ENCODE data around the gene GPATCH3.
"Not testable (repeated sequence)": the region's sequence is repeated elsewhere in the genome, so short reads cannot be mapped to it uniquely, and the experiment has no call there.

The GPATCH3 gene

GRCh38 chr1:26911399-26912146 is 11.3 kb upstream of the GPATCH3 start:
- no peak for DNase-seq

- DNase-seq, result no peak
Observed at GRCh38 chr1:26910343-26911160, 10.3 kb upstream of the GPATCH3 start.

- DNase-seq, result no peak
Observed at GRCh38 chr1:26909951-26910342, 9.7 kb upstream of the GPATCH3 start.

DNA sequence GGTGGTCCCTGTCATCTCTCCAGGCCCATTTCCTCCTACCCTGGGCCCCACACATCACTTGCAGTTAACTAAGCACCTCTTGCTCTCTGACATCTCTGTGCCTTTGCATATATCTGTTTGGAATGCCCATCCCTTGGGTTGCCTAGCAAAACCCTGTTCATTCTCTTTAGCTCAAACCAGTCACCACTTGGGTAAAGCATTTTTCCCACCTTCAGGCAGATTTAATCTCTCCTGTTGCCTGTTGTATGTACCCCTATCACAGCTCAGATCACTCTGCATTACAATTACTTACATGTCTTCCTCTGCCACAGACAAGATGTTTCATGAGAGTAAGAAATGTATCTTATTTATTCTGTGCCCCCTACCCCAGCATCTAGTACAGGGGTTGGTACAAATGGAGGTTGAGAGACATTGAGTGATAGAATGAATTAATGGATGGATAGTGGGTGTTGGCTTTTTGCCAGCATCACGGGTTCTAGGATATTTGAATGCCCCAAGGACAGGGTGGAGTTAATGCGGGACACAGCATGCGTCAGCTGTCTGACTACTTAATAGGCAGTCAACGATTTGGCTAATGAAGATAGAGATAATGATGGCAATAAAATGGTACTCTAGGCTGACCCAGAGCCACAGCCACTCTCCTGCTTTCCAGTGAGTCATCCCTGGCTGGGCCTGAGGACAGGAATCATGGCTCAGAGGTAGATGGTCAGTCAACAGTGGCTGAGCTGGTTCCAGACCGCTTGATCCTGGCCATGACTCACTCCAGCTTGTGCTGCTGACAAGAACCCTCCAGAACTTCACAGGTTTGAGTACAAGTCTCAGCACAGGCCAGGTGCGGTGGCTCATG is 7.0 kb upstream of the GPATCH3 start:
- DNase-seq, result no peak

GRCh38 chr1:26900815-26901511 is 696 bp upstream of the GPATCH3 start:
- no peak for DNase-seq

DNA sequence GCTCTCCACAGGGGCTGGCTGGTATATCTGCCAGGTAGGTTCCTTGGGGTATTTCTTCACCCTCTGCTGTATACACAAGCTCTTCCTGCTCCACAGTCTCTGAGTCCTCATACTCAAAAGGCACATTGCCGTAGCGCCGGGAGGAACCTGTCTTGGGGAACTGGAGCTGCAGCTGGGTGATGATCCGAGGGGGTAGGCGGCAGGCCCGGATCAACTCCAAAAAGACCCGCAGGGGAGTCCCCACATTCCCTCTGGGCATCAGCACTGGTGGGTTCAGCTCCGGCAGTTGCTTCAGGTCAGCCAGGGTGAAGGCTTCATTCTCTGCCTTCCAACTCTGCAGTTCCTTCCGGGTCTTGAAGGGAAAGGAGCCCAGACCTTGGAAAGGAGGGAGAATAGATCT is 2.9 kb downstream of the GPATCH3 start:
- DNase-seq, result no peak

DNA sequence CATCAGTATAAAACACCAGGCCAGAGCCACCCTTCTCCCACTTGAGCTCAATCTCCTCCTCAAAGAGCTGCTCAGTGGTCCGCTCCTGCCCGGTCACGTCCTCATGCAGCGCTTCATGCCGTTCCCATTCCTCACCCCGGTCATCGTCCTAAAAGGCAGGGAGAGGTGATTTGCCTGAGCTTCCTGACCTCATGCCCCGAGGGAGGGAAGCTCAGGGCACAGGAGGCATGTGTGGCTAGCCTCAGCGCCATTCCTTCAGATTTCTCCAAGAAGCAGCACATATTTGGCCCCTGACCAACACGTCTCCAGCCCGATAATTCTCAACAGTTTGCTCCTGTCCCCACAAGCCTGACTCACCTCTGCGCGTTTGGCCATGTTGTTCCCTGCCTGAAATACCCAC is 6.0 kb downstream of the GPATCH3 start:
- no peak for DNase-seq

GRCh38 chr1:26890467-26890796 is 9.8 kb downstream of the GPATCH3 start:
- DNase-seq, result no peak

- DNase-seq, result no peak
Observed at GRCh38 chr1:26889551-26890466, 10.5 kb downstream of the GPATCH3 start, which contains the start of gene GPN2. GPN2 (minus strand) TSS chr1:26890283; CDS start chr1:26890096, 187 bp downstream.

DNA sequence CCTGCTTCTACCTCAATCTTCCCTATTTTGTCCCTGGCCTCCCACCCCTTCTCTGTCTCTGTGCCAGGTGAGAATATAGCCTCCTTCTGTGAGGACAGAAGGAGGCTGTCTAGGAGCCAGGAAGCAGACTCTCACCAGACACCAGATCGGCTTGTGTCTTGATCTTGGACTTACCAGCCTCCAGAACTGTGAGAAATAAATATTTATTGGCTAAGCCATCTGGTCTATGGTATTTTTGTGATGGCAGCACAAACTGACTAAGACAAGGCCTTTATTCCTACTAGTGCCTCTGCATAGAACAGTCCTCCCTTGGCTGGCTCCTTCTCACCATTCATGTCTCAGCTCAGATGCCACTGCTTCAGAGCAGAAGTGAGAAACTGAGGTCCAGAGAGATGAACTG is 12.0 kb downstream of the GPATCH3 start:
- no peak for DNase-seq

DNA sequence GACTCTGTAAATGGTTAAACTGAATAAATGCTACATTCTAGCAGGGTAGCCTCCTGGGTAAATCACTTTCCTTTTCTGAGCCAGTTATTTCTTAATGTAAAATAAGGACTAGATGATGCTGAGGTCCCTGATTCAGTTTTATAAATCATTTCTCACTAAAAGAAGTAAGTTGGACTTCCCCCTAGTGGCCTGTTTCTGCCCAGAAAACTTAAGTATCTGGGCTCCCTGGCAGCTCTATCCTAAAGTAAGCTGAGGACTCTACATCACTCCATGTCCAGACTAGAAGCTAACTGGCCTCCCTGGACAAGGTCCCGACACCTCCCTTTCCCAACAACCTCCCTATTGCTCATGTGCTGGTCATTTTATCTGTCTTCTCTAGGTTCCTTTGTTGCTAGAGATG is 13.1 kb downstream of the GPATCH3 start:
- DNase-seq, result no peak

DNA sequence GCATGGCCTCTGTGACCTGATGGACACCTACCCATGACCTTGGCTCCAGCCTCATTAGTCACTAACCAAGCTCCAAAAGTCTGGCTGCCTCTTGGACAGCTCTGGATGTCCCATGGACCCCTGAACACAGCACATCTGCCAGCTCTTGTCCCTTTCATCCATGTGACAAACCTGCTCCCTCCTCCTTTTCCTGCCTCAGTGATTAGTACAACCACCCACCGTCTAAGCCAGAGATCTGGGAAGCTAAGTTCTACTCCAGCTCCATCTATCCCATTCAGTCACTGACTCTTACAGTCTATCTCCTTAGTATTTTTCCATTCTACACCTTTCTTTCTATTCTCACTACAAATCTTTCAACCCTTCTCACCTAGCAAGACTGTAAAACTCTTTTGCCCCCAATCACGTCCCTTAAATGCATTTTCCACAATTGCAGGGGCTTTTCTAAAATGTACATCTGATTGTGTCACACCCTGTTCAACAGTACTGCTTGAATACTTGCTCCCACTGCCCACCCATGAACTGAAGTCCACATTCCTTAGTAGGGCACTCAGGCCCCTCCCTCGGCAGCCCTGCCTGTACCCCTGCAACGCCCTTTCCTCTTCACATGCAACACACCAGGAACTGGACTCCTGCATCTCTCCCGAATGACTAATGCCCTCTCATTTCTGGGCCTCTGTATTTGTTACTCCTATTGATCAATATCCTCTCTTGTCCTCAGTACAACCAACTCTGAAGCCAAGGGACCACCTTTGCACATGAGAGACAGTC is 17.4 kb downstream of the GPATCH3 start:
- no peak for DNase-seq

DNA sequence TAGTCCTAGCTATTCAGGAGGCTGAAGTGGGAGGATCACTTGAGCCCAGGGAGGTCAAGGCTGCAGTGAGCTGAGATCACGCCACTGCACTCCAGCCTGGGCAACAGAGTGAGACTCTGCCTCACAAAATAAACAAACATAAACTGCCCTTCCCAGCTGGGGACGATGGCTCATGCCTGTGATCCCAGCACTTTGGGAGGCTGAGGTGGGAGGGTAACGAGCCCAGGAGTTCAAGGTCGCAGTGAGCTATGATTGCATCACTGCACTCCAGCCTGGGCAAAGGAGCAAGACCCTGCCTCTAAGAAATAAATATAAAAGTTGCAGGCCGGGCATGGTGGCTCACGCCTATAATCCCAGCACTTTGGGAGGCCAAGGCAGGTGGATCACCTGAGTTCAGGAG is 18.7 kb downstream of the GPATCH3 start:
- DNase-seq, result not testable (repeated sequence)

- DNase-seq, result no peak
Observed at GRCh38 chr1:26879793-26880192, 20.5 kb downstream of the GPATCH3 start.

GRCh38 chr1:26877326-26877725 is 22.9 kb downstream of the GPATCH3 start:
- no peak for DNase-seq

GRCh38 chr1:26874896-26875295 is 25.4 kb downstream of the GPATCH3 start:
- DNase-seq, result no peak

DNA sequence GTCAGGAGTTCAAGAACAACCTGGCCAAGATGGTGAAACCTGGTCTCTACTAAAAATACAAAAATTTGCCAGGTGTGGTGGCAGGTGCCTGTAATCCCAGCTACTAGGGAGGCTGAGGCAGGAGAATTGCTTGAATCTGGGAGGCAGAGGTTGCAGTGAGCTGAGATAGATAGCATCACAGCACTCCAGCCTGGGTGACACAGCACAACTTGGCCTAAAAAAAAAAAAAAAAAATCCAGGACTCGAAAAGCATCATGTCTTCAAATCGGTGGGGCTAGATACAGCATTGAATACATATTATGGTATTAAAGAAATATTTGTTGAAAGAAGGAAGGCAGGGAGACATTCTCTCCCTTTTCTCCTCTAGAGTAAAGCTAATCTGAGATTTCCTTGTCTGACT is 27.2 kb downstream of the GPATCH3 start:
- DNase-seq, result not testable (repeated sequence)

DNA sequence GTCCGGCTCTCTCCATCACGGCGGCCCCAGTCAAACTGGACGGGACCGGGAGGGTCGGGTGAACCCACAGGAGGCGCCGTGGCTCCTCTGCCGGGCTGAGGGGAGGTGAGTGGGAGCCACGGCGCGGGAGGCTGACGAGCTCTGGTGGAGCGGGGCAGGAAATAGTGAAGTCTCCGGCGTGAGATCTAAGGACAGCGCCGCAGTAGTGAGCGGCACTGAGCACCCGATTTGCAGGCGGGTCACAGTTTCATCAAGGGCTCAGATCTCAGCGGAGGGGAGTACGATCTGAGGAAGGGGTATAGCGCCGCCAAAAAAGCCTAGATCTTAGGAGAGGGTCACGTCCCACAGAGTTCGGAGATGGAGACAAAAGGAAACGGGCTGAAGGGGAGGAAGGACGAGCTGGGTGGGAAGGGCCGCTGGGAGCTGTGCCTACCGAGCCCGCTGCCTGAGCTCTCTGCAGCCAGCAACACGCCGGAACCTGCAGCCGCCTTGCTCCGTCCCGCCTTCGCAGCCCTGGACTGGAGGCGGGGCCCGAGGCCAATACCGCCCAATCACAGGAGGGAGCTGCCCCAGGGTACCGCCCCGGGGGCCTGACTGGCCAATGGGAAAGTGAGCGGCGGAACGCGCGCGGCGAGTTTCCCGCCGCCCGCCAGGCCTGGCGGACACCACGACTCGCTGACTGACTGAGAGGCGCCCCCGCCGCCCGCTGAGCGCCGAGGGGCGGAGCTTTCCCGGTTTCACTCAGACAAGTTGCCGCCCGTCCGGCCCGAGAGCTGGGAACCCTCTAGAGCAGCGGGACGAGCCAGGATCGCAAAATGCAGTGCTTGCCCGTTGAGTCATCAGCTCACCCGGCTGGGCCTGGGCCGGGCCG is 35.4 kb downstream of the GPATCH3 start:
- DNase-seq, result peak; percentile 77

GRCh38 chr1:26863685-26864077 is 36.6 kb downstream of the GPATCH3 start:
- DNase-seq, result no peak

Data from NCI-H187 treated with DMSO at 0.1 percent for 48 hours (cell line).